ENCODE data around the gene FAM135A. TPM values are rescaled to one million over a fixed set of nuclear protein-coding genes. Genes with fewer than 3 reads are reported as not detected.
A peak's percentile ranks its signal among the peaks of the same experiment; 100 is the strongest.

FAM135A gene
- total and polyA plus RNA-seq, 2 donors from 2014 or later = 8.5 to 48.4 TPM

GRCh38 chr6:70563530-70563929 lies 150.2 kb downstream of the FAM135A start:
- Histone ChIP-seq H3K4me1 (ENCODE audit: control insufficient read depth in 2 of 3, insufficient read depth in 2 of 3, low read depth in 1 of 3, low read length in 3 of 3) (peaks cover 0 to 2% (median 0%) of the 10 kb centered on the region in 3 donors), H3K36me3 (ENCODE audit: control insufficient read depth in 2 of 3, insufficient read depth in 3 of 3, low read length in 3 of 3) (no peaks in the 10 kb centered on the region), H3K4me3 (ENCODE audit: low read length in 3 of 3) (no peak overlapping the region), H3K27me3 (ENCODE audit: control insufficient read depth, insufficient read depth, low read length) (no peaks in the 10 kb centered on the region), H3K27ac (ENCODE audit: low read depth in 2 of 2, low read length in 2 of 2) (no peak overlapping the region), H3K9me3 (ENCODE audit: control insufficient read depth in 2 of 3, insufficient read depth in 1 of 3, low read length in 3 of 3) (no peaks in the 10 kb centered on the region), H3K9ac (ENCODE audit: low read length in 3 of 3) (no peak overlapping the region)
- intact Hi-C loops (cut with DNase I) = no loop called here
- FAIRE-seq = no peak
- TF ChIP-seq CTCF (IDR thresholded peaks at IDR 0.05; ENCODE audit: borderline replicate concordance, extremely low read depth, insufficient read depth) = no peak
- DNase-seq = no peak

DNA sequence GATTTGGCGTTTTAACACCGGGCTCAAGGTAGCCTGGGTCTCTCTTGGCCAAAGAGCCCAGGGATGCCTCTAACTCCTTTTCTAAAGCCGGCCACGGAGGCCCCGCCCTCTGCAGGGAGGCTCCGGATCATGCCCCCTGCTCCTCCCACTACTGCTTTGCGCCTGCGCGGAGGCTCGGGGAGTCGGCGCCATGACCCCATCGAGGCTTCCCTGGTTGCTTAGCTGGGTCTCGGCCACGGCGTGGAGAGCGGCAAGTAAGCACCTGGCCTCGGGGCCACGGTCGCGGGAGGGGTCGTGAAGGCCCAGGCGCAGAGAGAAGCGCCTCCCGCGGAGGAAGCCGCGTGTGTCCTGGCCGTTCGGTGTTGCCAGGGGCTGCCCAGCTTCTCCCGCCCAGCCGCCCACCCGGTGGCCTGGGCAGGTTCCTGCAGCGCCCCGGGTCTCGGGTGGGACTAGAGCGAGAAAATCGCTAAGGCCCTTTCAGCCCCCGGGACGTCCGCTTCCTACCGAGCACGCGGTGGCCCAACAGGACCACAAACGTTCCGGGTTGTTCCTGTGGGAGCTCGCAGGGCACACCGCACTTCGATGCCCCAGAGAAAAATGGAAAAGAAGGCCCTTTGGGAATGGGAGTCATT lies 153.6 kb downstream of the FAM135A start, which contains the start of gene SDHAF4:
SDHAF4 (plus strand) TSS at position 180 of the 632 bp plus-strand sequence; CDS start at position 191, 11 bp downstream.
- no peak for TF ChIP-seq CTCF (IDR thresholded peaks at IDR 0.05; ENCODE audit: borderline replicate concordance, extremely low read depth, insufficient read depth)
- Histone ChIP-seq H3K4me3 (ENCODE audit: low read length in 3 of 3) (peak within 1 kb of the TSS; percentile 70 to 86 (median 79)), H3K27me3 (ENCODE audit: control insufficient read depth, insufficient read depth, low read length) (no peaks in the 10 kb centered on the region), H3K9me3 (ENCODE audit: control insufficient read depth in 2 of 3, insufficient read depth in 1 of 3, low read length in 3 of 3) (no peaks in the 10 kb centered on the region), H3K4me1 (ENCODE audit: control insufficient read depth in 2 of 3, insufficient read depth in 2 of 3, low read depth in 1 of 3, low read length in 3 of 3) (peaks cover 0 to 2% (median 0%) of the 10 kb centered on the region in 3 donors), H3K36me3 (ENCODE audit: control insufficient read depth in 2 of 3, insufficient read depth in 3 of 3, low read length in 3 of 3) (no peaks in the 10 kb centered on the region), H3K27ac (ENCODE audit: low read depth in 2 of 2, low read length in 2 of 2) (peak within 1 kb of the TSS; percentile 88 to 95), H3K9ac (ENCODE audit: low read length in 3 of 3) (peak within 1 kb of the TSS; percentile 52 to 89 (median 87))
- intact Hi-C loops (cut with DNase I) = no loop called here
- FAIRE-seq (no peak), DNase-seq (peak; percentile 93 to 97 (median 95))

DNA sequence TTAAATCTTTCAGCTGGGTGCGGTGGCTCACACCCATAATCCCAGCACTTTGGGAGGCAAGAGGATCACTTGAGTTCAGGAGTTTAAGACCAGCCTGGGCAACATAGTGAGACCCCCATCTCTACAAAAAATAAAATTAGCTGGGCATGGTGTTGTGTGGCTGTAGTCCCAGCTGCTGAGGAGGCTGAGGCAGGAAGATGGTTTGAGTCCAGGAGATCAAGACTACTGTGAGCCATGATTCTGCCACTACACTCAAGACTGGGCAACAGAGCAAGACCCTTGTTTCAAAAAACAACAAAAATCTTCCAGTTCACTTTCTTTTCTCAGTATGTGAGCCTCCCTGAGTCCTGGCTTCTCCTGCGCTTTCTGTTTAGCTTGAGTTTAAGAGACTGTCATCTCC lies 161.3 kb downstream of the FAM135A start:
- no peaks in the 10 kb centered on the region for H3K9me3 ChIP-seq (ENCODE audit: control insufficient read depth in 2 of 3, insufficient read depth in 1 of 3, low read length in 3 of 3)
- no peak for TF ChIP-seq CTCF (IDR thresholded peaks at IDR 0.05; ENCODE audit: borderline replicate concordance, extremely low read depth, insufficient read depth)
- intact Hi-C loops (cut with DNase I) = no loop called here
- H3K27ac ChIP-seq (ENCODE audit: low read depth in 2 of 2, low read length in 2 of 2) = no peak overlapping the region
- no peak overlapping the region for H3K9ac ChIP-seq (ENCODE audit: low read length in 3 of 3)
- no peak overlapping the region for H3K4me3 ChIP-seq (ENCODE audit: low read length in 3 of 3)
- no peak for FAIRE-seq
- H3K27me3 ChIP-seq (ENCODE audit: control insufficient read depth, insufficient read depth, low read length) = no peaks in the 10 kb centered on the region
- no peak for DNase-seq
- H3K36me3 ChIP-seq (ENCODE audit: control insufficient read depth in 2 of 3, insufficient read depth in 3 of 3, low read length in 3 of 3) = no peaks in the 10 kb centered on the region
- no peaks in the 10 kb centered on the region for H3K4me1 ChIP-seq (ENCODE audit: control insufficient read depth in 2 of 3, insufficient read depth in 2 of 3, low read depth in 1 of 3, low read length in 3 of 3)
